Mesenchymal stem cell (in vitro differentiated cells and primary cell): ENCODE data around the gene MCOLN2.

ENCODE experiments used
- DNase-seq: peaks from one replicate; pipeline ENCODE4 v3.0.0-alpha.2; 2013
- H2AFZ ChIP-seq: one replicate; pipeline ENCODE4 v1.6.1; 2013; ENCODE audit warnings: low read depth, mild to moderate bottlenecking, control low read depth, inconsistent platforms, low read length, moderate library complexity
- H2AK5ac ChIP-seq: 2 replicates; pipeline ENCODE4 v1.6.1; 2013; ENCODE audit warnings: low read length, moderate library complexity, mild to moderate bottlenecking, inconsistent platforms; ENCODE audit not compliant: severe bottlenecking
- H2BK120ac ChIP-seq: one replicate; pipeline ENCODE4 v1.6.1; 2013; ENCODE audit warnings: low read depth, mild to moderate bottlenecking, inconsistent platforms, low read length, moderate library complexity
- H2BK12ac ChIP-seq, 2 experiments: one replicate each; pipeline ENCODE4 v1.6.1; 2013; ENCODE audit warnings: inconsistent platforms in 2 of 2, low read length in 2 of 2, mild to moderate bottlenecking in 2 of 2, moderate library complexity in 2 of 2, control low read depth in 1 of 2
- H2BK15ac ChIP-seq: one replicate; pipeline ENCODE4 v1.6.1; 2013; ENCODE audit warnings: mild to moderate bottlenecking, low read depth, inconsistent platforms; ENCODE audit not compliant: poor library complexity, severe bottlenecking
- H2BK5ac ChIP-seq: 2 replicates; pipeline ENCODE4 v1.6.1; 2013; ENCODE audit warnings: low read depth, mild to moderate bottlenecking, low read length, control low read depth, inconsistent platforms; ENCODE audit not compliant: poor library complexity, severe bottlenecking
- H3K14ac ChIP-seq, 2 experiments: one replicate each; pipeline ENCODE4 v1.6.1; 2013; ENCODE audit warnings: inconsistent platforms in 2 of 2, low read length in 2 of 2, control low read depth in 1 of 2, mild to moderate bottlenecking in 1 of 2, moderate library complexity in 1 of 2
- H3K18ac ChIP-seq, 2 experiments: one replicate each; pipeline ENCODE4 v1.6.1; 2013; ENCODE audit warnings: inconsistent platforms in 2 of 2, low read length in 2 of 2, control low read depth in 1 of 2, low read depth in 1 of 2, mild to moderate bottlenecking in 1 of 2
- H3K23ac ChIP-seq, 2 experiments: one replicate each; pipeline ENCODE4 v1.6.1; 2013; ENCODE audit warnings: inconsistent platforms in 2 of 2, low read length in 2 of 2, mild to moderate bottlenecking in 2 of 2, moderate library complexity in 2 of 2, control low read depth in 1 of 2
- H3K27ac ChIP-seq: 2 replicates; pipeline ENCODE4 v1.5.1; 2013; ENCODE audit warnings: mild to moderate bottlenecking, moderate library complexity, low read length, control low read depth, inconsistent platforms; ENCODE audit not compliant: poor library complexity, severe bottlenecking
- H3K27me3 ChIP-seq, 2 experiments: 2 replicates each; pipeline versions ENCODE4 v1.6.1 to v1.7.0; 2013; ENCODE audit warnings: low read length in 2 of 2, mild to moderate bottlenecking in 2 of 2, moderate library complexity in 2 of 2, control low read depth in 1 of 2, inconsistent platforms in 1 of 2; ENCODE audit not compliant: control insufficient read depth in 1 of 2, insufficient read depth in 1 of 2
- H3K36me3 ChIP-seq, 2 experiments: 2 replicates each; pipeline versions ENCODE4 v1.6.1 to v1.7.0; 2013; ENCODE audit warnings: low read length in 2 of 2, control low read depth in 1 of 2, inconsistent platforms in 1 of 2, low read depth in 1 of 2, mild to moderate bottlenecking in 1 of 2; ENCODE audit not compliant: insufficient read depth in 2 of 2, control insufficient read depth in 1 of 2
- H3K4ac ChIP-seq, 2 experiments: one replicate each; pipeline ENCODE4 v1.6.1; 2013; ENCODE audit warnings: inconsistent platforms in 2 of 2, low read length in 2 of 2, mild to moderate bottlenecking in 2 of 2, moderate library complexity in 2 of 2, control low read depth in 1 of 2, low read depth in 1 of 2
- H3K4me1 ChIP-seq: 2 replicates; pipeline ENCODE4 v1.6.1; 2013; ENCODE audit warnings: low read depth, low read length, control low read depth; ENCODE audit not compliant: control insufficient read depth, insufficient read depth
- H3K4me2 ChIP-seq: 2 replicates; pipeline ENCODE4 v1.6.1; 2013; ENCODE audit warnings: low read length, mild to moderate bottlenecking, inconsistent platforms; ENCODE audit not compliant: poor library complexity, severe bottlenecking
- H3K4me3 ChIP-seq, 2 experiments: 2 replicates each; pipeline versions ENCODE4 v1.5.1 to v1.7.0; 2013; ENCODE audit warnings: low read length in 2 of 2, mild to moderate bottlenecking in 2 of 2, control low read depth in 1 of 2, low read depth in 1 of 2; ENCODE audit not compliant: insufficient read depth in 1 of 2
- H3K79me1 ChIP-seq: replicated peaks from 2 replicates; pipeline ENCODE4 v1.6.1; 2013; ENCODE audit warnings: mild to moderate bottlenecking, control low read depth, low read length, inconsistent platforms; ENCODE audit not compliant: poor library complexity, severe bottlenecking
- H3K9ac ChIP-seq: 2 replicates; pipeline ENCODE4 v1.7.0; 2013; ENCODE audit warnings: mild to moderate bottlenecking, low read length, moderate library complexity
- H3K9me3 ChIP-seq: 2 replicates; pipeline ENCODE4 v1.7.0; 2013; ENCODE audit warnings: mild to moderate bottlenecking, low read length; ENCODE audit not compliant: control insufficient read depth
- H4K8ac ChIP-seq: one replicate; pipeline ENCODE4 v1.6.1; 2013; ENCODE audit warnings: inconsistent platforms, mild to moderate bottlenecking, low read length, moderate library complexity
- H4K91ac ChIP-seq: one replicate; pipeline ENCODE4 v1.6.1; 2013; ENCODE audit warnings: mild to moderate bottlenecking, low read length, inconsistent platforms
- WGBS: methylation state at CpG from one replicate; pipeline ENCODE4 v1.1.7; 2013; ENCODE audit warnings: mixed read lengths; 5-methylcytosine and 5-hydroxymethylcytosine counted together

Gene MCOLN2

DNA sequence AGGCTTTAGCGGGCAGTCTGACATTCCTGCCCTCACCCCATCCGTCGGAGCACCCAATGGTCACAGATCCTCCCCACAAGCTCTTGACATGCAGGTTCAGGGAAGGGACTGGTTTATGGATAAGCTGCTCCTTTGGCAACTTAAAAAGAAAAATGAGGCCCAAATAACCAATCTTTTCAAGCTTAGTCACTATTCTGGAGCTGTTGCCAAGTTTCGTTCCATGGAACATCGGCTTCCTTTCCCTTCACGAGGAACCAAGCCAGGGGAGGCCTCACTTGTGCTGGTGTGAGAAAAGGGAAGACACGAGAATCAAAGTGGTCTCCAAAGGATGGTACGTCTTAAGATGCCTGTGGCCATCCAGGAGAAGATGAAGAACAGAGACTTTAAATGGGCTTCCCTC is 57.8 kb downstream of the MCOLN2 start:
- DNase-seq = no peak
- Histone ChIP-seq H4K91ac (no peak overlapping the region), H3K9ac (no peak overlapping the region), H3K79me1 (no peaks in the 10 kb centered on the region), H2AFZ (no peak overlapping the region), H3K4me3 (no peak overlapping the region), H3K27me3 (peaks cover 0 to 43% of the 10 kb centered on the region in 2 experiments), H3K23ac (no peak overlapping the region), H3K18ac (no peak overlapping the region), H3K4ac (no peak overlapping the region), H3K27ac (no peak overlapping the region), H2BK12ac (no peak overlapping the region), H4K8ac (no peak overlapping the region), H2BK120ac (no peak overlapping the region), H2BK5ac (no peak overlapping the region), H3K4me2 (no peak overlapping the region), H3K36me3 (no peaks in the 10 kb centered on the region), H3K4me1 (peaks cover 2% of the 10 kb centered on the region), H3K14ac (no peak overlapping the region), H2BK15ac (no peak overlapping the region), H2AK5ac (no peak overlapping the region), H3K9me3 (no peaks in the 10 kb centered on the region)
- 94% methylated on average over 8 of the region's 8 CpGs for WGBS

DNA sequence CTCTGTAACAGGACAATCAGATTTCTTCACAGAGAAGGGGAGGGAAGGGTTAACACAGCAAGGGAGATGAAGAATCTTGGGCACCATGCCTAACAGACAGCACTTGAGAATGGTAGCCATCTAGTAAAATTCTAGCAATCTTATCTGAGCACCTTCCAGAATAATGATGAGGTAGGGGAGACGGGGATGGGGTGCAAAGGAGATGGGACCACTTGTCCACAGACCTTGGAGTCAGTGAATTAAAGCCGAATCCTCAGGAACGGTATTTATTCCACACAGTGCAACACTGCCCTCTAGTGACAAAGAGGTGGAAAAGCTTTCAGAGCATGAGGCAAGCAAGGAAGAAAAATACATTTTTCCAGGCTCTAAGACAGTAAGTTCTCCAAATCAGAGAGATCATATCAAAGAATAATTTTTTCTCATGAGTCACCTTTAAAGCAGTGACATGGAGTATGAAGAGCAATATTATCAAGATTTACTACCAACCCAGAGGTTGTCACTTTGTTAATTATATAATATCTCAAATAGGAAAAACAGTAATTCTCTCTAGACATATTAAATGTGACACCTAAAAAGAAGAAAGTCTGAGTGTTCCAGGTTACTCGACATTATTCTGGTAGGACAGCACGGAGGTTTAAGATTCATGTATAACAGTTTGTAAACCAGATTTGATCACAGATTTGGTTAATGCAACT is 60.6 kb downstream of the MCOLN2 start:
- Histone ChIP-seq H3K9me3 (no peaks in the 10 kb centered on the region), H3K36me3 (no peaks in the 10 kb centered on the region), H2BK12ac (no peak overlapping the region), H3K23ac (no peak overlapping the region), H3K4ac (no peak overlapping the region), H2BK5ac (no peak overlapping the region), H4K91ac (no peak overlapping the region), H3K4me1 (peaks cover 2% of the 10 kb centered on the region), H3K18ac (no peak overlapping the region), H3K27ac (no peak overlapping the region), H2AK5ac (no peak overlapping the region), H3K4me2 (no peak overlapping the region), H2AFZ (no peak overlapping the region), H3K27me3 (peaks cover 0 to 36% of the 10 kb centered on the region in 2 experiments), H3K14ac (no peak overlapping the region), H2BK15ac (no peak overlapping the region), H3K79me1 (no peaks in the 10 kb centered on the region), H4K8ac (no peak overlapping the region), H2BK120ac (no peak overlapping the region), H3K9ac (no peak overlapping the region), H3K4me3 (no peak overlapping the region)
- DNase-seq = peak; percentile 73
- WGBS = 0% methylated on average over 2 of the region's 5 CpGs

DNA sequence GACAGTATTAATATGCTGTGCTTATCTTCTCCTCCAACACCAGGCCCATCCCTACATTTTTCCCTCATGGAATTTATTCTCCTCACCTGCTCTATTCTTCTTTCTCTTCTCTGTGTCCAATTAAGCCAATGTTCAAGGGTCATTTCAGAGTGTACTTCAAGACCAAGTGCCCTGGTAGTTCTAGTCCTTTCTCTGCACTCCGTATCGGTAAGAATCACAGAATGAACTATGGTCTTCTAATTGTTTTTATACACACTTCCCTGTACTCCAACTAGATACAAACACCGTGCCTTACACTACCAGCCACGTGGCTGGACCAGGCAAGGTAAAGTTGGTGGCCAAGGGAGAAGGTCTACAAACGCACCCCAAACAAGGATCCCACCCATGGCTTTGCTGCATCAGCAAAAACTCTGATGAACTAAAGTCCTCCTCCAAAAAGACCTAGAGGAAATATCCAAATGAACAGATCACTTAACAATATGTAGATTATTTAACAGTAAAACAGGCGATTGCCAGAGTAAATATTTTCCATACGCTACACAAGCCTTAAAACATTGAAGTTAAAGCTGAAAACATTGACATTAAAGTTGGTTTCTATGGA is 63.8 kb downstream of the MCOLN2 start:
- no peak overlapping the region for H3K14ac ChIP-seq
- peaks cover 6 to 48% of the 10 kb centered on the region in 2 experiments for H3K27me3 ChIP-seq
- H3K18ac ChIP-seq = no peak overlapping the region
- no peaks in the 10 kb centered on the region for H3K79me1 ChIP-seq
- H2BK5ac ChIP-seq = no peak overlapping the region
- no peak overlapping the region for H3K9ac ChIP-seq
- DNase-seq = no peak
- no peak overlapping the region for H3K4me2 ChIP-seq
- WGBS = 87% methylated on average over 7 of the region's 7 CpGs
- no peak overlapping the region for H3K23ac ChIP-seq
- H3K4me1 ChIP-seq = no peaks in the 10 kb centered on the region
- H4K91ac ChIP-seq = no peak overlapping the region
- H4K8ac ChIP-seq = no peak overlapping the region
- no peak overlapping the region for H2AFZ ChIP-seq
- no peaks in the 10 kb centered on the region for H3K36me3 ChIP-seq
- no peaks in the 10 kb centered on the region for H3K9me3 ChIP-seq
- H3K4me3 ChIP-seq = no peak overlapping the region
- H3K4ac ChIP-seq = no peak overlapping the region
- no peak overlapping the region for H3K27ac ChIP-seq
- H2BK12ac ChIP-seq = no peak overlapping the region
- no peak overlapping the region for H2BK120ac ChIP-seq
- no peak overlapping the region for H2BK15ac ChIP-seq
- no peak overlapping the region for H2AK5ac ChIP-seq

DNA sequence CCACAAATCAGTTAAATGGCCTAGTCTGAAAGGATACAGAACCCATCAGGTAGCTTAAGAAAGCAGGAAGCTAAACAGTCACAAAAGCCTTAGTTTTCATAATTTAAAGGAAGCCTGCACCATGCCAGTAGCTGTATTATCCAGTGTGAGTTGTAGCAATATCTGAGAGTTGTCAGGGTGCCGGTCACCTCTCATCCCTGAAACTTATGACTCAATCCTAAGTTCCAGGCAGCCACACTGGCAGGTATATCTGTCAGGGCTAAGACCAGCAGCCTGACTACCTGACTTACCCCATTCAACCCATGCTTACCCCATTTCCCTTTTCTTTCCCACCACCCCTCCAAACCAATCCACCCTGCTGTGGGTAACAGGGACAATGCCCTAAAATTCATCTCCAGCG is 66.1 kb downstream of the MCOLN2 start:
- 86% methylated on average over 1 of the region's 2 CpGs for WGBS

More for the DNA sequence above, 66.1 kb downstream of the MCOLN2 start:
- Histone ChIP-seq H3K79me1 (no peaks in the 10 kb centered on the region), H3K18ac (no peak overlapping the region), H3K9ac (no peak overlapping the region), H3K23ac (no peak overlapping the region), H3K14ac (no peak overlapping the region), H3K4me2 (no peak overlapping the region), H3K9me3 (no peaks in the 10 kb centered on the region), H2BK15ac (no peak overlapping the region), H3K36me3 (no peaks in the 10 kb centered on the region), H2AFZ (no peak overlapping the region), H3K27me3 (peaks cover 6 to 57% of the 10 kb centered on the region in 2 experiments), H4K91ac (no peak overlapping the region), H3K4ac (no peak overlapping the region), H2BK120ac (no peak overlapping the region), H3K4me1 (no peaks in the 10 kb centered on the region), H3K4me3 (no peak overlapping the region), H3K27ac (no peak overlapping the region), H2BK12ac (no peak overlapping the region), H2BK5ac (no peak overlapping the region), H2AK5ac (no peak overlapping the region), H4K8ac (no peak overlapping the region)
- DNase-seq = no peak
